GM12874 (cell line): Measurements from ENCODE around the gene LRRC43.

Experiments
- TF ChIP-seq, protein P1 (sequence below): IDR thresholded peaks from 2 replicates; pipeline ENCODE4 v1.5.1; 2011; ENCODE audit warnings: low read depth, mild to moderate bottlenecking, control low read depth, low read length, moderate library complexity; ENCODE audit not compliant: insufficient read depth

Gene LRRC43

DNA sequence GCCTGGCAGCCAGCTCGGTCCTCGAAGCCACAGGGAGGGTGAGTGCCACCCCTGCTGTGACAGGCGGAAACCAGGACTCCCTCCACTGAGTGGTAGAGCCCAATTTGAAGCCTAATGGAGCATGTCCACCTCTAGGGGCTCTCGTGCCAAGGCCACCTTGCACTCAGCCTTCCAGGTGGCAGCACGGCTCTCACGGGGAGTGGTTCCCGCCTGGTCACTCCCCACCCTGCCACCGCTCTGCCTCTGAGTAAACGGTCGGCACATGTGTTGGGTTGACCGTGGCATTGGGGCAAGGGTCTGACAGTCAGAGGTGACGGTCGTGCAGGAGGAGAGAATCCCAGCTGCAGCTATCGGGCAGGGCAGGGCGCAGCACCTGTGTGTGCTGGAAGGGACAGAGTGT, 43.7 kb upstream of the LRRC43 start:
- TF ChIP-seq, protein P1, sequence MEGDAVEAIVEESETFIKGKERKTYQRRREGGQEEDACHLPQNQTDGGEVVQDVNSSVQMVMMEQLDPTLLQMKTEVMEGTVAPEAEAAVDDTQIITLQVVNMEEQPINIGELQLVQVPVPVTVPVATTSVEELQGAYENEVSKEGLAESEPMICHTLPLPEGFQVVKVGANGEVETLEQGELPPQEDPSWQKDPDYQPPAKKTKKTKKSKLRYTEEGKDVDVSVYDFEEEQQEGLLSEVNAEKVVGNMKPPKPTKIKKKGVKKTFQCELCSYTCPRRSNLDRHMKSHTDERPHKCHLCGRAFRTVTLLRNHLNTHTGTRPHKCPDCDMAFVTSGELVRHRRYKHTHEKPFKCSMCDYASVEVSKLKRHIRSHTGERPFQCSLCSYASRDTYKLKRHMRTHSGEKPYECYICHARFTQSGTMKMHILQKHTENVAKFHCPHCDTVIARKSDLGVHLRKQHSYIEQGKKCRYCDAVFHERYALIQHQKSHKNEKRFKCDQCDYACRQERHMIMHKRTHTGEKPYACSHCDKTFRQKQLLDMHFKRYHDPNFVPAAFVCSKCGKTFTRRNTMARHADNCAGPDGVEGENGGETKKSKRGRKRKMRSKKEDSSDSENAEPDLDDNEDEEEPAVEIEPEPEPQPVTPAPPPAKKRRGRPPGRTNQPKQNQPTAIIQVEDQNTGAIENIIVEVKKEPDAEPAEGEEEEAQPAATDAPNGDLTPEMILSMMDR = no peak

DNA sequence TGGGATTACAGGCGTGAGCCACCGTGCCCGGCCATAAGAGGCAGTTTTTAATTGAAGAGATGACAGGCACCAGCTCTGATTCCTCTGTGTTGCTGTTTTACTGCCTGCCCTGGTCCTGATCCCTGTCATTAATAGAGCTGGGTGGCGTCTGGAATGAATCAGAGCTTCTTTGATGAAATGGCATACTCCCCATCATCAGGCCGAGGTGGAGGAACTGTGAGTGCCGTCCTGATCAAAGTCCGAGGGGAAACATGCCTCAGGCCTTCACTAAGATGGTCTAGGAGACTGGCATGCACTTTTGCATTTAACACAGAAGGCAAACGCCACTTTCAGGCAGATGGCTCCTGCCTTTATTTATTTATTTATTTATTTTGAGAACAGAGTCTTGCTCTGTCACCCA, 43.0 kb upstream of the LRRC43 start:
- TF ChIP-seq, protein P1 = no peak

DNA sequence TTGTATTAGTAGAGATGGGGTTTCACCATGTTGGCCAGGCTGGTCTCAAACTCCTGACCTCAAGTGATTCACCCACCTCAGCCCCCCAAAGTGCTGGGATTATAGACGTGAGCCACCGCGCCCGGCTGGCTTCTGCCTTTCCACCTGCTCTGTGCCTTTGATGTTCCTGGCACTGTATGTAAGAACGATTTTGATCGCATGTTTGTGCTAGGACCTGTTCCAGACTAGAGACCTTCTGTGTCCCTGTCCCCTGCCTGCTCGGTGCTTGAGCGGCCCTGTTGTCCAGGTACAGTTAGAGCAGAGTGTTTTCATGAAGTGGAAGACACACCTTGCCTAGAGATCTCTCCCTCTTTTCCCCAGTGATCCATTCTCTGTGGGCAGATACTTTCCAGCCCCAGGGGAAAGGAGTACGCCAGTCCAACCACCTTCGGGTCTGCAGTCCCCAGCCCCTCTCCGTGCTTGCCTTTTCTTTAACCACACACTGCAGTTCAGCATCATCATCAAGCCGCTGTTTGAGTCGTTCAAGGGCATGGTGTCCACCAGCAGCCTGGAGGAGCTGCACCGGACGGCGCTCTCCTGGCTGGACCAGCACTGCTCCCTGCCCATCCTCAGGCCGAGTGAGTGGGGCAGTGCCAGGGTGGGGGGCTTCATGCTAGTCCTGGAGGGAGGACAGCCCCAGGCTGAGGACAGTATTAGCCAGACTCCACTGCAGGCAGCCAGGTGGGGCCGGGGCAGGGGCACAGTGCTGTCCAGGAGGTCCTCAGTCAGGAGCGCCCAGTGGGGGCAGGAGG, 42.3 kb upstream of the LRRC43 start:
- TF ChIP-seq, protein P1 = no peak

DNA sequence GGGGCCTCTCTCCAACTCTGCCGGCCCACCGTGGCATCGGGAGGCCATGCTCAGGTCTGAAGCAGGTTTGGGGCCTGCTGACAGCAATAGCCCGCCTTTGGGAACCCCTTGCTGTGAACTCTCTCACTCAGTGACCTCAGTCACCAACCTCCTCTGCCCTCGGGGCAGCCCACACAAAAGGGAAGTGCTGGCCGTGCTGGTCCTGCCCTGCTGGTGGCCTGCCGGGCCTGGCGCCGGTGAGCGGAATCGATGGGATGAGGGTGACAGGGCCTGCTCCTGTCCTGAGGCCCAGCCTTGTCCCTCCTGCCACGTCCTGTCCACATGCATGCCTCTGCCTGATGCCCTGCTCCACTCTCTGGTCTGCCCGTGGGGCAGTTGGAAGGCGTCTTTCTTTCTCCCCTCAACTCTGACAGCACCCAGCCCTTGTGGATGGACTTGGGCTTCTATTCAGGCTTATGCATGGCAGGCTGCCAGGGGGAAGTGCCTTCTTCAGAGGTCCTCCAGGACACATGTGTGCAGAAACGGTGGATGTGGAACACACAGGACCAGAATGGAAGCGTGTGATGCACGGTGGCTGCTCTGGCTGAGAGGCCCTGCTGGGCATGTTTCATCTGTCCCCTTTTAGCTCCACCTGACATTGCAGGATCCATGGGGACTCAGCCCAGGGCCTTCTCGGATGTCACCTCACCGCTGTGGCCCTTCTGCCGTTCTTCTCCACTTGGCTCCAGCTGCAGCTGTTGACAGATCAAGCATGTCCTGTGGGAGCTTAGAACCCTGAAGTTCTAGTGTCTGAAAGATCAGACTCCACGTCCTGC, 40.8 kb upstream of the LRRC43 start:
- TF ChIP-seq, protein P1 = no peak

DNA sequence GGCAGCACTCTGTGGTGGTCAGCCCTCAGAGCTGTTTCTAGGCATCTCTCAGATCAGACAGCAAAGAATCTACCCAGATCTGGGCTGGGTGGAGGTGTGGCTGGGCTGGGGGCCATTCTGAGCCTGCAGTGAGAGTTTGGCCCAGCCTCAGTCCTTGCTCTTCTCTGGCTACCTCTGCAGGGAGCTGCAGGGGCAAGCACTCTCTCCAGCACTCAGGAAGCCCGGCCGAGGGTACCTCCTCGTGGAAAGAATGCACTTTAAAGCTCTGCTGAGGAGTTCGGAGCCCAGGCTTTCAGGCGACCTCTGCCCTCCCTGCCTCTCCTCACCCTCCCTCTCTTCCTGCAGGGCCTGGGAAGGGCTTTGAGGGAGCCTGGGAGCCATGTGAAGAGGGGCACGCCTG, 40.1 kb upstream of the LRRC43 start:
- TF ChIP-seq, protein P1 = no peak

DNA sequence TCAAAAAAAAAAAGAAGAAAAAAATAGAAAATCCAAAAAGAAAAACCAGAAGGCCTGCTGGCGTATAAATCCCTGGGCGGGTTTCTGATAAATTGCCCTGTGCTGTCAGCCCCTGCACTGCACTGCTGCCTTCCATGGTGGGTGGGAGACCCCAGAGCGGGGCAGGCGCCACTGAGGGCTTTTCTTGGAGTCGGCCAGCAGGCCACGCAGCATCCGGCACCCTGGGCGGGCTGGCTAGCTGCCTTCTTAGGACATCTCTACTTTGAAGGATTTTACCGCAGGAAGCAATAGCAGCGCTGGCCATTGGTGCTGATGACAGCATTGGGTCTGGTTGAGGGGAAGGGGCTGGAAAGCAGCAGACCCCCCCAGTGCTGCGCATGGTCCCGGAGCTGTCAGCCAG, 38.0 kb upstream of the LRRC43 start:
- TF ChIP-seq, protein P1 = no peak

DNA sequence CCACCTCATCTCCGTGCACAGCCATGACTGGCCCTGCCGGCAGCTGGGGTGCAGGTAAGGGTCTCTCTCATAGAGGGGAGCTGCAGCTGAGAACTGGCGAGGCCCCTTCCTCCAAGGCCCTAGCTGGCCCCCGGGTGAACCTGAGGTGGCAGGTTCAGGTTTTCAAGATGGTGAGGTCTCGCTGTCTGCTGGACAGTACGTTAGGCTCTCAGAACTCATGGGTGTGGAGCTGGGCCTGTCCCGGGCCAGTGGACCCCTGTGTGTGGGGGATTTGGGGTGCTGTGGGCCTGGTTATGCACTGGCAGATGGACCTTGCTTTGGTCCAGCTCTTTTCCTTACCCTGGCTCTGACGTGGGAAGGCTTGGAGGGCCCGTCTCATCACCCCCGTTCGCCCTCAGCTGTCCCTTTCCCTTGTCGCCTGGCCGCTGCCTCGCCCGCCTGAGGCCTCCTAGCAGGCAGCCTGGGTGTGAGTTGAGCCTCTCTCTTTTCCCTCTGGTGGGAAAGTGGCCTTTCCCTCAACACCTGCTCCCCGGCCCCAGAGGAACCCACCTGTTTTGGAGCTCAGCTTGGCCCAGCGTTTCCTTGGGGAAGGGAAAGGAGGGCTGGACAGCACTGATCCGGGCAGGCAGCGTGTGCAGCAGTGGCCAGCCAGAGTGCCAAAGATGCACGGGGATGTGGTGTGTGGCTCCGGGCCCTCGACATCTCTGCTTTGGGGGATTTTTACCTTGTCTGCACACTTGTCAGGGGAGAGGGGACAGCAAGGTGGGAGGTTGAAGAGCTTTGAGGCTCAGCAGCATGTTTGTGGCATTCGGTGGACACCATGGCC, 37.2 kb upstream of the LRRC43 start:
- TF ChIP-seq, protein P1 = no peak
